GM23248 (cell line): Measurements from ENCODE around the gene KPNA6.

Source experiments
- EZH2 ChIP-seq: fragments of 200-600 bp; sonication (generic); IDR thresholded peaks from 2 replicates; pipeline ENCODE4 v1.6.1; 2018; ENCODE audit warnings: antibody characterized with exemption, mild to moderate bottlenecking; ENCODE audit not compliant: insufficient read depth, poor library complexity, severe bottlenecking
- EZH2phosphoT487 ChIP-seq: fragments of 200-600 bp; sonication (generic); IDR thresholded peaks from 2 replicates; pipeline ENCODE4 v1.6.1; 2018; ENCODE audit warnings: antibody characterized with exemption, moderate library complexity, mild to moderate bottlenecking, low read depth; ENCODE audit not compliant: insufficient read depth

DNA sequence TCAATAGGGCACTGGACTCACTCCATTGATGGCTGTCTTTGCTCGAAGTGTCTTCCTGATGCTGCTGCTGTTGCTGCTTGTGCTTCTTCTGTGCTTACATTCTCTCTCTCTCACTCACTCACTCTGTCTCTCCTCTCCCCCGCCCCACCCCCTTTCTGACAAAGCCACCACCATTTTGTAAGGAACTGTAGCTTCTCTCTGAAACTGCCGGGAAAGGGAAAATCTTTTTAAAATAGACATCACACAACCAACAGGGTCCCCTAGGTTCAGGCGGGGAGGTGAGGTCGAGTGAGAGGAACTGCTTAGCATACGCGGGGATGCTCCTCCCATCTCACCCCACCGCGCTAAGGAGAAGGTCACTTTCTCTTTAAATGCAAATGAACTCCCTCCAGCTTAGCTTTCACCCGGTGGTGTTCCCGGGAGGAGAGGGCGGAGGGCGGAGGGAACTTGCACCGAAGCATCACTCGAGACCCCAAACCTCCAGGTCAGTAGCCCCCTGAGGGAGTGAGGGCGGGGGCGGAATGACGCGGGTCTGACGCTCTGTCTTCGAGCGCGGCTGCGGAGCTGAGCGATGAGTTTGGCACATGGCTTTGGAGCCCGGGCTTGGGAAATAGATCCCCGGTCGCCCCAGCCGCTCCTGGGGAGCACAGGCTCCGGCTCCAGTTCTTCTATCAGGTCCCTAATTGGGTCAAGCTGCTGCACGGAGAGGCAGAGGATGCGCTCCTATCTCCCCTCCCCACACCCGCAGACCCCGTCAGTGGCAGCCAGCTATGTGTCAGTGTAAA lies 92.6 kb downstream of the KPNA6 start, which contains the start of gene CCDC28B:
- TF ChIP-seq EZH2 (no peak), EZH2phosphoT487 (no peak)
